DOHH2 (cell line): ENCODE results near the gene DNAAF9.

ENCODE experiments used
- CTCF ChIP-seq: fragments of 200-600 bp; sonication (generic); IDR thresholded peaks from one replicate; pipeline ENCODE4 v1.5.1; 2014; ENCODE audit warnings: antibody characterized with exemption, mild to moderate bottlenecking, low read depth, low read length; ENCODE audit not compliant: poor library complexity, severe bottlenecking
- EZH2phosphoT487 ChIP-seq: fragments of 200-600 bp; sonication (generic); IDR thresholded peaks from 2 replicates; pipeline ENCODE4 v1.6.1; 2017; ENCODE audit warnings: borderline replicate concordance, mild to moderate bottlenecking, antibody characterized with exemption, low read length, moderate library complexity, mixed read lengths

GRCh38 chr20:3406481-3407039 lies 909 bp downstream of the DNAAF9 start:
- no peak for TF ChIP-seq CTCF
- no peak for TF ChIP-seq EZH2phosphoT487
